Kidney tubule cell (primary cell): ENCODE measurements around the gene WFDC10B.
"Not testable (repeated sequence)": the region's sequence is repeated elsewhere in the genome, so short reads cannot be mapped to it uniquely, and the experiment has no call there.

Experiments used
- DNase-seq: peaks from one replicate; pipeline ENCODE4 v3.0.0-alpha.2; 2018; ENCODE audit warnings: low spot score

Gene WFDC10B

GRCh38 chr20:45704969-45705637 is at the start of gene WFDC10B:
WFDC10B (minus strand) TSS chr20:45705019; CDS start chr20:45685992, 19,027 bp downstream.
- DNase-seq: no peak

- no peak for DNase-seq
Measured at GRCh38 chr20:45752746-45753145, 47.9 kb upstream of the WFDC10B start.

DNA sequence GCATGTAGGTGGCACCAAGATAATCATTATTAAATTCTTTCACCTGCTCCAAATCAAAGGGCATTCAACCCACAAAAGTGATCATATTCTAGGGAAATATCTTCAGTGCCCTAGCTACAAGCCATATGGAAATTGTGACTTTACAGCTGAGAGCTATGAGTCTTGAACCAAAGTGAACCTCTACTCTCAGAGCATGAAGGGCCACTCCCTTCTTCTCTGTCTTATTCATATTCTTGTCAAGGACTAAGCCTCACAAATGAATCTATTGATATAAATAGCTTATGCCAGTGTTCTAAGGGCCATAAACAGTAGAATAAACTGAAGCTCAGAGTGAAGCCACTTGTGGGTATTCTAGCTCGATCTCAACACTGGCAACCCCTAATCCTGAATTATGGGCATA is 46.9 kb upstream of the WFDC10B start:
- DNase-seq: no peak

DNA sequence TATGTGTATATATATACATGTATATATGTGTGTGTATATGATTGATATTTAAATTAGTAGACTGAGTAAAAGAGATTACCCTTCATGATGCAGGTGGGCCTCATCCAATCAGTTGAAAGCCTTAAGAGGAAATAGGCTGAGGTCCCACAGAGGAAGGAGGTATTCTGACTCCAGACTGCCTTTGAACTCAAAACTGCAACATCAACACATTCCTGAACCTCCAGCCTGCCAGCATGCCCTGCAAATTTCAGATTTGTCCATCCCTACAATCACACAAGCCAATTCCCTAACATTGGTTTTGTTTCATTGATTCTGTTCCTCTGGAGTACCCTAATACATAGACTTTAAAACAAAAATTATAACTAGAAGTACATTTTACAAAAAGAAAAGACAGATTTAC is 40.2 kb upstream of the WFDC10B start:
- no peak for DNase-seq

GRCh38 chr20:45742596-45742995 is 37.8 kb upstream of the WFDC10B start:
- DNase-seq: no peak

DNA sequence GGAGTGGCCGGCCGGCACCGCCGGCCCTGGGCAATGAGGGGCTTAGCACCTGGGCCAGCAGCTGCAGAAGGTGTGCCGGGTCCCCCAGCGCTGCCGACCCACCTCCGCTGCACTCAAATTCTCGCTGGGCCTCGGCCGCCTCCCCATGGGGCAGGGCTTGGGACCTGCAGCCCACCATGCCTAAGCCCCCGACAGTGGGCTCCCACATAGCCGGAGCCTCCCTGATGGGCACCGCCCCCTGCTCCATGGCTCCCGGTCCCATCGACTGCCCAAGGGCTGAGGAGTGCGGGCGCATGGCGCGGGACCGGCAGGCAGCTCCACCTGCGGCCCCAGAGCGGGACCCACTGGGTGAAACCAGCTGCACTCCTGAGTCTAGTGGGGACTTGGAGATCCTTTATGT is 31.2 kb upstream of the WFDC10B start:
- no peak for DNase-seq

DNA sequence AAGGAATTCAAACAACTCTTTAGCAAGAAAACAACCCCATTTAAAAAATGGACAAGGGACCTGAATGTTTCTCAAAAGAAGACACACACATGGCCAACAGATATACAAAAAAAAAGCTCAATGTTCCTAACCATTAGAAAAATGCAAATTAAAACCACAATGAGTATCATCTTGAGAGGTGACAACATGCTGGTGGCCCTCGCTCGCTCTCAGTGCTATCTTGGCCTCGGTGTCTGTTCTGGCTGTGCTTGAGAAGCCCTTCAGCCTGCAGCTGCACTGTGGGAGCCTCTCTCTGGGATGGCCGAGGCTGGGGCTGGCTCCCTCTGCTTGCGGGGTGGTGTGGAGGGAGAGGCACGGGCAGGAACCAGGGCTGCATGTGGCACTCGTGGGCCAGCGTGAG is 30.7 kb upstream of the WFDC10B start:
- DNase-seq: no peak

DNA sequence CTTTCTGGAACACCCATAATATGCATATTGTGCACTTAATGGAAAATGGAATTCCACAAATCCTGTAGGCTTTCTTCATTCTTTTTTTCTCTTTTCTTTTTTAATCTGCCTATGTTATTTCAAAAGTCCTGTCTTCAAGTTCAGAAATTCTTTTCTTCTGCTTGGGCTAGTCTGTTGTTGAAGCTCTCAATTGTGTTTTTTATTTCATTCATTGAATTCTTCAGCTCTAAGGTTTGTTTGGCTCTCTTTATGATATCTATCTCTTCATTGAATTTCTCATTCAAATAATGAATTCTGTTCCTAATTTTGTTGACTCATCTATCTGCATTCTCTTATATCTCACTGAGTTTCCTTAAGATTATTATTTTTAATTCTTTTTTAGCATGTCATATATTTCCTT is 27.4 kb upstream of the WFDC10B start:
- DNase-seq: no peak

DNA sequence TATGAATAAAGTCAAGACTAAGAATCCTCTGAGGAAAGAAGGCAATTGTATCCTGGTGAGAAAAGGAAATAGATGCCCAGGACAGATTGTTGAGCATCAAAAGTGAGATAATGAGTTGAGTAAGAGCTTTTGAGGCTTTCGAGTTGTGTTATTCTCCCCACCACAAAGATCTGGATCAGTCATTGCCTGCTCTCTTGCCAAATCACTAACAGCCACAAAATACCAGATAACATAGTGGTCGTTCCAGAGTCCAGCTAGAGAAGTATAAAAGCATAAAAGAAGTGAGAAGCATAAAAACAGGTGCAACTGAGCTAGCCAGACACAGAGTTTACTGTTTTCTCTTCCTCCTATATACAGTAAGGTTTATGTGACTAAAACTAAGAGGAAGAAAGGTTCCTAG is 22.2 kb upstream of the WFDC10B start:
- no peak for DNase-seq

DNA sequence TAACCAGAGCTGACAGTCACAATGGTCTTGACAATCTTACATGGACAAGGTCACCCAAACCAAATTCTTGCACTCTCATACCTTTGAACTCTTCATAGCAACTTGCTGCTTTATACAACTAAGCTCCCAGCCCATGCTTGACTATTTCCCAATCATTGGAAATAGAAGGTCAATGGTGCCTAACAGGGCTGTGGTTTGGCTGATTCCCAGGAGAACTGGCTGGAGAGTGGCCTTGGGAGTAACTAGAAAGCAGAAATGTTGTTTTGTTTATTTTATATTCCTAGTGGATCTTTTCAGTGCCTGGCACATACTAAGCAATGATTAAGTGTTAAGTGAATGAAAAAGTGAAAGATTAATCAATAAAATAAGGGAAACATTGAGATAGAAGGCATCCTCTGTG is 20.3 kb upstream of the WFDC10B start:
- DNase-seq: peak; percentile 9

DNA sequence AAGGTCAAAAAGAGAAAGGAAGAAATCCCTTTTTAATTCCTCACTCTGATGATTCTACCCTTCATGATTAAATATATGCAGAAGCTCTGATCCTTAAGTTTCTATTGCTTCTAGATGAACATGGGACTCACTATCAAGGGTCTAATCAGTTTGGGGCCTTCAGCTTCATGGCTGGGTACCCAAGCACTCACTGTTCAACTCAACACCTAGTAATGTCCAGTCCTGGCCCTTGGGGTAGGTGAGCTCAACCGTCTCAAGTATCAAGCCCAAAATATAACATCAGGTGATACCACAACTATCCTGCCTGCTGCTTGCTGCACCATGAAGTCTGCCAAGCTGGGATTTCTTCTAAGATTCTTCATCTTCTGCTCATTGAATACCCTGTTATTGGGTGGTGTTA is 17.2 kb upstream of the WFDC10B start, which contains the start of gene SPINT4:
TSS of gene SPINT4 (plus strand) at position 301 of the 400 bp plus-strand sequence. CDS start at position 322, 21 bp downstream.
- DNase-seq: no peak

DNA sequence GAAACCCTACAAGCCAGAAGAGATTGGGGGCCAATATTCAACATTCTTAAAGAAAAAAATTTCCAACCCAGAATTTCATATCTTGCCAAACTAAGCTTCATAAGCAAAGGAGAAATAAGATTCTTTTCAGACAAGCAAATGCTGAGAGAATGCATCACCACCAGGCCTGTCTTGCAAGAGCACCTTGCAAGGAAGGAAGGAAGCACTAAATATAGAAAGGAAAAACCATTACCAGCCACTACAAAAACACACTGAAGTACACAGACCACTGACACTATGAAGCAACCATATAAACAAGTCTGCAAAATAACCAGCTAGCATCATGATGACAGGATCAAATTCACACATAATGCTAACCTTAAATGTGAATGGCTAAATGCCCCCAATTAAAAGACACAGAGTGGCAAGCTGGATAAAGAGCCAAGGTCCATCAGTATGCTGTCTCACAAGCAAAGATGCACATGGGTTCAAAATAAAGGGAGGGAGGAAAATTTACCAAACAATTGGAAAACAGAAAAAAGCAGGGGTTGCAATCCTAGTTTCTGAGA is 11.4 kb upstream of the WFDC10B start:
- not testable (repeated sequence) for DNase-seq

- DNase-seq: no peak
Measured at GRCh38 chr20:45701873-45702272, 2.9 kb downstream of the WFDC10B start, which contains the start of gene WFDC13. WFDC13 (plus strand) TSS chr20:45702038; CDS start chr20:45702124, 86 bp downstream.

DNA sequence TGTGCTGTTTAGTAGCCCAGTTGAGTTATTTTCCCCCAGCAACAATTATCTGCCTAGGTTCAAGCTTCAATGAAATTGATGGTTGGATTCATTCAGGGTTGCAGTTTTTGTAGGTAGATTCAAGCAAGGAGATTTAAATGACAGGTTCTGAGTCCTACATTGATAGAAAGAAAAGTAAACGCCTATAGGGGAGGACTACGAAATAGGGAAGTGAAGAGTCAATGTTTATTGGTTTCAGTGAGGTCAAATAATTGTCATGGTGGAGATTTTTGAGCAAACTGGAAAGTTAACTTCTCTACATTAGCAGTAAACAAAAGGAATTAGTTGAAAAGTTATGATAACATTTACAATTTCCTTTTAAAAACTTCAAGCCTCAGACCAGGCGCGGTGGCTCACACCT is 3.7 kb downstream of the WFDC10B start:
- no peak for DNase-seq

GRCh38 chr20:45695496-45695895 is 9.3 kb downstream of the WFDC10B start:
- DNase-seq: no peak

DNA sequence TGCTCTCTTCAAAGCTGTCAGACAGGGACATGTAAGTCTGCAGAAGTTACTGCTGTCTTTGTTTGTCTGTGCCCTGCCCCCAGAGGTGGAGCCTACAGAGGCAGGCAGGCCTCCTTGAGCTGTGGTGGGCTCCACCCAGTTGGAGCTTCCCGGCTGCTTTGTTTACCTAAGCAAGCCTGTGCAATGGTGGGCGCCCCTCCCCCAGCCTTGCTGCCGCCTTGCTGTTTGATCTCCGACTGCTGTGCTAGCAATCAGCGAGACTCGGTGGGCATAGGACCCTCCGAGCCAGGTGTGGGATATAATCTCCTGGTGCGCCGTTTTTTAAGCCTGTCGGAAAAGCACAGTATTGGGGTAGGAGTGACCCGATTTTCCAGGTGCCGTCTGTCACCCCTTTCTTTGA is 11.5 kb downstream of the WFDC10B start:
- DNase-seq: not testable (repeated sequence)

DNA sequence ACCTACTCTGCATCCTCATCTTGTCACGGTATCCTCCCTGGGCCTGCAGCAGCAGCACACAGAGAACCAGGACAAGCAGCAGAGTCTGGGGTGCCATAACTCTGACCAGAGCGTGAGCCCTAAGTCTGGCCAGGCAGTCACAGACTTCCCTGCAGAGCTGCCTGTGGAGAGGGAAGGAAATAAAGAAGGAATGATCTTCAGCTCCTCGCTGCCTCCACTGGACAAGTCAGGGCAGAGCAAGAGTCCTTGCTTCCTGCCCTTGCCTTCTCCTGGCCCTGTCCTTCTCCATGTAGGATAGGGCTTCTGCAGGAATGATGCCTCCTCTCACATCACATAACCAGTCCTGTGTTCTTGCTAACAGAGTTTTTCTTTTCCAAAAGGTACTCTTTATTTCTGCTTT is 18.9 kb downstream of the WFDC10B start:
- DNase-seq: peak; percentile 29

DNA sequence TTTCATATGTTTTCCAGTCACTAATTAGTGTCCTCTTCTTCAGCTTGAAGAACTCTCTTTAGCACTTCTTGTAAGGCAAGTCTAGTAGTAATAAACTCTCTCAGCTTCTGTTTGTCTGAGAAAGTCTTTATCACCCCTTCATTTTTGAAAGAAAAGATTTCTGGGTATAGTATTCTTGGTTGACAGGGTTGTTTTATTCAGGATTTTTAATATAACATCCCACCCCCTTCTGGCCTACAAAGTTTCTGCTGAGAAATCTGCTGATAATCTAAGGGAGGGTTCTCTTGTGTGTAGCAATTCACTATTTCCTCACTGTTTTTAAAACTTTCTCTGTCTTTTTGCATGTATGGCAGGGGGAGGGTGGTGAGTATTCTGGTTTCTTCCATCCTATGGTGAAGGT is 25.2 kb downstream of the WFDC10B start:
- no peak for DNase-seq

DNA sequence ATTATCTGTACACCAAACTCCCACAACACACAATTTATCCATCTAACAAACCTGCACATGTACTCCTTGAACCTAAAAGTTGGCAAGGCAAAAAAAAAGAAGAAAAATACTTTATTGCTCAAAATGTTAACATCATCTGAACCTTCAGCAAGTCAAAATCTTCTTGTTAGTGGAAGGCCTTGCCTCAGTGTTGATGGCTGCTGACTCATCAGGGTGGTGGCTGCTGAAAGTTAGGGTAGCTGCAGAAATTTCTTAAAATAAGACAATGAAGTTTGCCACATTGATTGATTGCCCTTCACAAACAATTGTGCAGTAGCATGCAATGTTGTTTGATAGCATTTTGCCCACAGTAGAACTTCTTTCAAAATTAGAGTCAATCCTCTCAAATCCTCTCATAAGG is 32.1 kb downstream of the WFDC10B start:
- DNase-seq: no peak

DNA sequence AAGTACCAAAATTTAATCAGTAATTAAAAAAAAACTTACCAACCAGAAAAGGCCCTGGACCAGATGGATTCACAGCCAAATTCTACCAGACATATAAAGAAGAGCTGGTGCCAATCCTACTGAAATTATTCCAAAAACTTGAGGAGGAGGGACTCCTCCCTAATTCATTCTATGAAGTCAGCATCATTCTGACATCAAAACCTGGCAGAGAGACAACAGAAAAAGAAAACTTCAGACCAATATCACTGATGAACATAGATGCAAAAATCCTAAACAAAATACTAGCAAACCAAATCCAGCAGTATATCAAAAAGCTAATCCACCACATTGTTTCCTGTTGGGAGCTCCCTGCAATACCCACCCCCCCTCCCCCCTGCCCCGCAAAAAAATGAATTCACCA is 34.7 kb downstream of the WFDC10B start, which contains the start of gene WFDC11:
TSS of gene WFDC11 (minus strand) at position 101 of the 400 bp plus-strand sequence. CDS start 19,639 bp downstream, outside the sequence.
- DNase-seq: no peak

DNA sequence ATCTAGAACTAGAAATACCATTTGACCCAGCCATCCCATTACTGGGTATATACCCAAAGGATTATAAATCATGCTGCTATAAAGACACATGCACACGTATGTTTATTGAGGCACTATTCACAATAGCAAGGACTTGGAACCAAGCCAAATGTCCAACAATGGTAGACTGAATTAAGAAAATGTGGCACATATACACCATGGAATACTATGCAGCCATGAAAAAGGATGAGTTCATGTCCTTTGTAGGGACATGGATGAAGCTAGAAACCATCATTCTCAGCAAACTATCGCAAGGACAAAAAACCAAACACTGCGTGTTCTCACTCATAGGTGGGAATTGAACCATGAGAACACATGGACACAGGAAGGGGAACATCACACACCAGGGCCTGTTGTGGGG is 47.8 kb downstream of the WFDC10B start:
- DNase-seq: not testable (repeated sequence)

DNA sequence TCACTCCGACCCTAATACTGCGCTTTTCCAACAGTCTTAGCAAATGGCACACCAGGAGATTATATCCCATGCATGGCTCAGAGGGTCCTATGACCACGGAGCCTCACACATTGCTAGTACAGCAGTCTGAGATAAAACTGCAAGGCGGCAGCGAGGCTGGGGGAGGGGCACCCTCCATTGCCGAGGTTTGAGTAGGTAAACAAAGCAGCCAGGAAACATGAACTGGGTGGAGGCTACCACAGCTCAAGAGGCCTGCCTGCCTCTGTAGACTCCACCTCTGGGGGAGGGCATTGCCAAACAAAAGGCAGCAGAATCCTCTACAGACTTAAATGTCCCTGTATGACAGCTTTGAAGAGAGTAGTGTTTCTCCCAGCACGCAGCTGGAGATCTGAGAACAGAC is 53.1 kb downstream of the WFDC10B start:
- DNase-seq: not testable (repeated sequence)

GRCh38 chr20:45649312-45649863 is 55.4 kb downstream of the WFDC10B start:
- DNase-seq: no peak
